ENCODE measurements around the gene SFXN5.

GRCh38 chr2:73069855-73070642 is 1.5 kb downstream of the SFXN5 start:
- TF ChIP-seq ZNF138 (tag by site-specific recombination; IDR thresholded peaks at IDR 0.05; ENCODE audit: borderline replicate concordance) (no peak), ZNF560 (tag by site-specific recombination; IDR thresholded peaks at IDR 0.05; ENCODE audit: borderline replicate concordance) (no peak), ZNF274 (IDR thresholded peaks at IDR 0.05; ENCODE audit: low read length) (no peak), ZNF274 (tag by site-specific recombination; IDR thresholded peaks at IDR 0.05; ENCODE audit: borderline replicate concordance) (no peak)

Data from HEK293 (cell line).